ENCODE measurements around the gene FBXO45. TPM values are rescaled to one million over a fixed set of nuclear protein-coding genes. Genes with fewer than 3 reads are reported as not detected.
A peak's percentile ranks its signal among the peaks of the same experiment; 100 is the strongest.

FBXO45 gene
- total and polyA plus RNA-seq, 11 donors, result 2.1 to 10.8 (median 6.6) TPM

- H3K36me3 ChIP-seq, result no peaks in the 10 kb centered on the region
- H3K4me3 ChIP-seq, result no peak overlapping the region
- TF ChIP-seq, protein P1, sequence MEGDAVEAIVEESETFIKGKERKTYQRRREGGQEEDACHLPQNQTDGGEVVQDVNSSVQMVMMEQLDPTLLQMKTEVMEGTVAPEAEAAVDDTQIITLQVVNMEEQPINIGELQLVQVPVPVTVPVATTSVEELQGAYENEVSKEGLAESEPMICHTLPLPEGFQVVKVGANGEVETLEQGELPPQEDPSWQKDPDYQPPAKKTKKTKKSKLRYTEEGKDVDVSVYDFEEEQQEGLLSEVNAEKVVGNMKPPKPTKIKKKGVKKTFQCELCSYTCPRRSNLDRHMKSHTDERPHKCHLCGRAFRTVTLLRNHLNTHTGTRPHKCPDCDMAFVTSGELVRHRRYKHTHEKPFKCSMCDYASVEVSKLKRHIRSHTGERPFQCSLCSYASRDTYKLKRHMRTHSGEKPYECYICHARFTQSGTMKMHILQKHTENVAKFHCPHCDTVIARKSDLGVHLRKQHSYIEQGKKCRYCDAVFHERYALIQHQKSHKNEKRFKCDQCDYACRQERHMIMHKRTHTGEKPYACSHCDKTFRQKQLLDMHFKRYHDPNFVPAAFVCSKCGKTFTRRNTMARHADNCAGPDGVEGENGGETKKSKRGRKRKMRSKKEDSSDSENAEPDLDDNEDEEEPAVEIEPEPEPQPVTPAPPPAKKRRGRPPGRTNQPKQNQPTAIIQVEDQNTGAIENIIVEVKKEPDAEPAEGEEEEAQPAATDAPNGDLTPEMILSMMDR (IDR thresholded peaks at IDR 0.05), result no peak
- TF ChIP-seq POLR2A (IDR thresholded peaks at IDR 0.05), result no peak
- intact Hi-C loops (cut with DNase I), result loop anchor here (1.0 to 5.0 kb wide), 5 partner anchors 76 to 364 kb away; partner anchors contain the start of gene PIGZ (in 1 of the 10)
- DNase-seq (no peak), ATAC-seq (no peak)
- H3K4me1 ChIP-seq, result peaks cover 0 to 36% (median 18%) of the 10 kb centered on the region in 12 donors
- peaks cover 0 to 9% (median 0%) of the 10 kb centered on the region in 12 donors for H3K9me3 ChIP-seq
- peaks cover 0 to 4% (median 0%) of the 10 kb centered on the region in 9 donors for H3K27me3 ChIP-seq
- H3K27ac ChIP-seq, result no peak overlapping the region
- WGBS, 4 donors, result 92 to 97% (median 94%) methylated on average over 2 of the region's 2 CpGs
These were observed 40.2 kb downstream of the FBXO45 start for GRCh38 chr3:196608693-196609092.

- DNase-seq (peak; percentile 86 to 95 (median 88)), ATAC-seq (peak; percentile 77 to 95 (median 92))
- peak overlapping the region in 1 of 12 donors; percentile 1 for H3K4me3 ChIP-seq
- intact Hi-C loops (cut with DNase I), result loop anchor here (1.0 to 5.0 kb wide), 5 partner anchors 75 to 363 kb away; partner anchors contain the start of gene PIGZ (in 1 of the 10)
- H3K4me1 ChIP-seq, result peaks cover 0 to 36% (median 18%) of the 10 kb centered on the region in 12 donors
- H3K36me3 ChIP-seq, result no peaks in the 10 kb centered on the region
- H3K9me3 ChIP-seq, result peaks cover 0 to 9% (median 0%) of the 10 kb centered on the region in 12 donors
- 16 to 20% (median 19%) methylated on average over 5 of the region's 5 CpGs for WGBS, 4 donors
- peak overlapping the region in 7 of 12 donors; percentile 2 to 85 (median 44) for H3K27ac ChIP-seq
- peak in 1 of 2 donors; percentile 13 for TF ChIP-seq POLR2A (IDR thresholded peaks at IDR 0.05)
- TF ChIP-seq, protein P1 (IDR thresholded peaks at IDR 0.05), result peak; percentile 72 to 91 (median 82)
- peaks cover 0 to 2% (median 0%) of the 10 kb centered on the region in 9 donors for H3K27me3 ChIP-seq
These were observed 40.9 kb downstream of the FBXO45 start for GRCh38 chr3:196609343-196609775.

GRCh38 chr3:196609805-196610515, 41.5 kb downstream of the FBXO45 start:
- H3K9me3 ChIP-seq, result peaks cover 0 to 9% (median 0%) of the 10 kb centered on the region in 12 donors
- H3K4me3 ChIP-seq, result peak overlapping the region in 1 of 12 donors; percentile 1
- TF ChIP-seq POLR2A (IDR thresholded peaks at IDR 0.05), result no peak
- TF ChIP-seq, protein P1 (IDR thresholded peaks at IDR 0.05), result no peak
- no peaks in the 10 kb centered on the region for H3K36me3 ChIP-seq
- peaks cover 0 to 36% (median 18%) of the 10 kb centered on the region in 12 donors for H3K4me1 ChIP-seq
- intact Hi-C loops (cut with DNase I), result loop anchor here (1.0 to 5.0 kb wide), 7 partner anchors 23 to 362 kb away; partner anchors contain the start of gene PIGZ (in 1 of the 10)
- WGBS, 4 donors, result 77 to 82% (median 81%) methylated on average over 6 of the region's 6 CpGs
- H3K27ac ChIP-seq, result peak overlapping the region in 7 of 12 donors; percentile 2 to 85 (median 44)
- no peaks in the 10 kb centered on the region for H3K27me3 ChIP-seq
- ATAC-seq (no peak), DNase-seq (no peak)

Data from heart left ventricle (tissue), 16 donors.